C4-2B (cell line): ENCODE results near the gene THAP3.

Source experiments
- ZFX ChIP-seq: fragments of 450-650 bp; IDR thresholded peaks from 2 replicates; pipeline ENCODE4 v1.6.1; 2017
- TF ChIP-seq, protein P1 (sequence below): fragments of 450-650 bp; conservative IDR thresholded peaks from 2 replicates; pipeline ENCODE4 v1.5.1; 2017; ENCODE audit warnings: mild to moderate bottlenecking

DNA sequence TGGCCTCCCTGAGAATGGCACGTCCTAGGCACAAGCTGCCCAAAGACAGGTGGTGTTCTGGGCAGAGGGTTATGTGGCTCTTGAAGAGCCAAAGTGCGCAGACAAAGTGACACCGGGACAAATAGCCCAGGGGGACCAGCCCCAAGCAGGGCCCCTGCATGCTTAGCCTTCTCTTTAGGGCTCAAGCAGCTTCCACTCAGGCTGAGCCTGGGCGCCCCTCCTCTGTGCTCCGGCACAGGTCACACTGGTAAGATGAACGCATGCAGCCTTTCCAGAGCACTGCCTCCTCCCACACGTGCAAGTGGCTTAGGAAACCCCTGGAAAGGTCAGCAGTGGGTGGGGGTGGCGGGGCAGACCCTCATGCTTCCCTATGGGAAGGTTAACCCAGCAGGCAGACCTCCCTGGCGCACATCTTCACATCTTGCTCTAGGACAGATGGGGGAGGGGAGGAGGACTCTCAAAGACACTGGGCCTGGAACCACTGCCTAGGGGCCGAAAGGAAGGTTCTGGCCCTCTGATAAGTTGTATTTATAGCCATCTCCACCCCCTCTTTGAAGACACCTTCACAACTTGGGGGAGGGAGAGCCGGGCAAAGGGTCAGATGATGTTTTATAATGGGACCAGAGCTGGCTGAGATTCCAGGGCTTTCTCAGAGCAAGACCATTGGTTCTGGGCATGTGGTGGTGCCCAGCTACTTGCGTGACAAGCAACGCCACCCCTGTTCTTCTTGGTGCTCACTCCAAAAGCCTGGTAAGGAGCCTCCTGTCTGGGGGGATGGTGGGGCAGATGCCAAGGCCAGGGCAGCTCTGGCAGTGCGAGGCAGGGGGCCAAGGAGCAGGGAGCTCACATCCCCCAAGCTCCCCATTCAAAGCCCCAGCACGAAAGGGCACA is 27.5 kb upstream of the THAP3 start:
- no peak for TF ChIP-seq ZFX
- TF ChIP-seq, protein P1, sequence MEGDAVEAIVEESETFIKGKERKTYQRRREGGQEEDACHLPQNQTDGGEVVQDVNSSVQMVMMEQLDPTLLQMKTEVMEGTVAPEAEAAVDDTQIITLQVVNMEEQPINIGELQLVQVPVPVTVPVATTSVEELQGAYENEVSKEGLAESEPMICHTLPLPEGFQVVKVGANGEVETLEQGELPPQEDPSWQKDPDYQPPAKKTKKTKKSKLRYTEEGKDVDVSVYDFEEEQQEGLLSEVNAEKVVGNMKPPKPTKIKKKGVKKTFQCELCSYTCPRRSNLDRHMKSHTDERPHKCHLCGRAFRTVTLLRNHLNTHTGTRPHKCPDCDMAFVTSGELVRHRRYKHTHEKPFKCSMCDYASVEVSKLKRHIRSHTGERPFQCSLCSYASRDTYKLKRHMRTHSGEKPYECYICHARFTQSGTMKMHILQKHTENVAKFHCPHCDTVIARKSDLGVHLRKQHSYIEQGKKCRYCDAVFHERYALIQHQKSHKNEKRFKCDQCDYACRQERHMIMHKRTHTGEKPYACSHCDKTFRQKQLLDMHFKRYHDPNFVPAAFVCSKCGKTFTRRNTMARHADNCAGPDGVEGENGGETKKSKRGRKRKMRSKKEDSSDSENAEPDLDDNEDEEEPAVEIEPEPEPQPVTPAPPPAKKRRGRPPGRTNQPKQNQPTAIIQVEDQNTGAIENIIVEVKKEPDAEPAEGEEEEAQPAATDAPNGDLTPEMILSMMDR, result no peak
